Central memory CD4-positive, alpha-beta T cell (primary cell): ENCODE results near the gene HMX1.
A peak's percentile ranks its signal among the peaks of the same experiment; 100 is the strongest.

Experiments
- DNase-seq: peaks from one replicate; pipeline ENCODE4 v3.0.0; 2022
- total RNA-seq, 3 experiments: gene quantifications; one replicate each; lab custom pipeline; 2026; lab: John Stamatoyannopoulos, UW

The HMX1 gene
- total RNA-seq, result 0 reads per million in 3 experiments

- DNase-seq, result no peak
Observed at GRCh38 chr4:8871417-8872401, at the start of gene HMX1. TSS of gene HMX1 (minus strand) at chr4:8871839. CDS start at chr4:8871614, 225 bp downstream.

- DNase-seq, result no peak
Observed at GRCh38 chr4:8920969-8921368, 49.3 kb upstream of the HMX1 start.

- no peak for DNase-seq
Observed at GRCh38 chr4:8920289-8920965, 48.8 kb upstream of the HMX1 start.

- no peak for DNase-seq
Observed at GRCh38 chr4:8919651-8920288, 48.1 kb upstream of the HMX1 start.

- DNase-seq, result peak; percentile 19
Observed at GRCh38 chr4:8917868-8918783, 46.5 kb upstream of the HMX1 start.

GRCh38 chr4:8917321-8917811, 45.7 kb upstream of the HMX1 start:
- DNase-seq, result no peak

- DNase-seq, result no peak
Observed at GRCh38 chr4:8916906-8917305, 45.3 kb upstream of the HMX1 start.

- DNase-seq, result no peak
Observed at GRCh38 chr4:8916351-8916885, 44.8 kb upstream of the HMX1 start.

GRCh38 chr4:8915201-8916200, 43.9 kb upstream of the HMX1 start:
- DNase-seq, result no peak

GRCh38 chr4:8914461-8915171, 43.0 kb upstream of the HMX1 start:
- DNase-seq, result no peak

GRCh38 chr4:8913858-8914460, 42.3 kb upstream of the HMX1 start:
- no peak for DNase-seq

- no peak for DNase-seq
Observed at GRCh38 chr4:8913121-8913857, 41.6 kb upstream of the HMX1 start.

GRCh38 chr4:8912506-8912905, 40.9 kb upstream of the HMX1 start:
- no peak for DNase-seq

GRCh38 chr4:8912089-8912455, 40.4 kb upstream of the HMX1 start:
- DNase-seq, result no peak

GRCh38 chr4:8911316-8912088, 39.9 kb upstream of the HMX1 start:
- no peak for DNase-seq

- no peak for DNase-seq
Observed at GRCh38 chr4:8910822-8911315, 39.2 kb upstream of the HMX1 start.

- DNase-seq, result no peak
Observed at GRCh38 chr4:8910100-8910821, 38.6 kb upstream of the HMX1 start.
